Loucy (cell line): ENCODE results near the gene SLU7.

Experiments
- H2AFZ ChIP-seq: fragments of 200-600 bp; sonication (generic); 2 replicates; pipeline ENCODE4 v1.6.0; 2016; ENCODE audit warnings: antibody characterized with exemption, mild to moderate bottlenecking, low read length, moderate library complexity
- H3F3A ChIP-seq: fragments of 200-600 bp; 2 replicates; pipeline ENCODE4 v1.6.0; 2016; ENCODE audit warnings: antibody characterized with exemption, low read depth, mild to moderate bottlenecking
- H3K27me3 ChIP-seq: fragments of 200-600 bp; sonication (generic); 2 replicates; pipeline ENCODE4 v1.6.1; 2014; ENCODE audit warnings: low read length, mild to moderate bottlenecking; ENCODE audit not compliant: insufficient read depth, poor library complexity, severe bottlenecking
- H3K36me3 ChIP-seq: fragments of 200-600 bp; sonication (generic); 2 replicates; pipeline ENCODE4 v1.6.1; 2016; ENCODE audit warnings: low read length; ENCODE audit not compliant: insufficient read depth
- H3K4me1 ChIP-seq: fragments of 200-600 bp; sonication (generic); 2 replicates; pipeline ENCODE4 v1.5.1; 2014; ENCODE audit warnings: low read length, mild to moderate bottlenecking; ENCODE audit not compliant: insufficient read depth, poor library complexity, severe bottlenecking
- H3K4me2 ChIP-seq: fragments of 200-600 bp; sonication (generic); 2 replicates; pipeline ENCODE4 v1.6.0; 2014; ENCODE audit warnings: antibody characterized with exemption, low read length, low read depth, mild to moderate bottlenecking; ENCODE audit not compliant: poor library complexity, severe bottlenecking
- H3K4me3 ChIP-seq: fragments of 200-600 bp; sonication (generic); 2 replicates; pipeline ENCODE4 v1.5.1; 2014; ENCODE audit warnings: low read length, mild to moderate bottlenecking, mixed read lengths; ENCODE audit not compliant: poor library complexity, severe bottlenecking
- H3K79me2 ChIP-seq: fragments of 200-600 bp; sonication (generic); 2 replicates; pipeline ENCODE4 v1.6.1; 2014; ENCODE audit warnings: low read length; ENCODE audit not compliant: insufficient read depth
- H3K9ac ChIP-seq: fragments of 200-600 bp; sonication (generic); 2 replicates; pipeline ENCODE4 v1.6.0; 2014; ENCODE audit warnings: mild to moderate bottlenecking, low read depth, low read length, moderate library complexity; ENCODE audit not compliant: poor library complexity, severe bottlenecking
- H3K9me2 ChIP-seq: fragments of 200-600 bp; sonication (generic); replicated peaks from 2 replicates; pipeline ENCODE4 v1.6.1; 2016; ENCODE audit warnings: low read depth, low read length, mixed read lengths
- H3K9me3 ChIP-seq: fragments of 200-600 bp; sonication (generic); 2 replicates; pipeline ENCODE4 v1.6.1; 2014; ENCODE audit warnings: mild to moderate bottlenecking, antibody characterized with exemption, low read length, low read depth; ENCODE audit not compliant: insufficient read depth
- H4K20me1 ChIP-seq: fragments of 200-600 bp; sonication (generic); 2 replicates; pipeline ENCODE4 v1.6.0; 2014; ENCODE audit warnings: antibody characterized with exemption, low read length, mild to moderate bottlenecking; ENCODE audit not compliant: insufficient read depth, poor library complexity, severe bottlenecking
- EZH2phosphoT487 ChIP-seq: fragments of 200-600 bp; IDR thresholded peaks from 2 replicates; pipeline ENCODE4 v1.6.1; 2018; ENCODE audit warnings: antibody characterized with exemption, mild to moderate bottlenecking, moderate library complexity, borderline replicate concordance
- TF ChIP-seq, protein P1 (sequence below): fragments of 200-600 bp; sonication (generic); conservative IDR thresholded peaks from 2 replicates; pipeline ENCODE4 v1.5.1; 2014; ENCODE audit warnings: mild to moderate bottlenecking, antibody characterized with exemption, low read length

Gene SLU7

DNA sequence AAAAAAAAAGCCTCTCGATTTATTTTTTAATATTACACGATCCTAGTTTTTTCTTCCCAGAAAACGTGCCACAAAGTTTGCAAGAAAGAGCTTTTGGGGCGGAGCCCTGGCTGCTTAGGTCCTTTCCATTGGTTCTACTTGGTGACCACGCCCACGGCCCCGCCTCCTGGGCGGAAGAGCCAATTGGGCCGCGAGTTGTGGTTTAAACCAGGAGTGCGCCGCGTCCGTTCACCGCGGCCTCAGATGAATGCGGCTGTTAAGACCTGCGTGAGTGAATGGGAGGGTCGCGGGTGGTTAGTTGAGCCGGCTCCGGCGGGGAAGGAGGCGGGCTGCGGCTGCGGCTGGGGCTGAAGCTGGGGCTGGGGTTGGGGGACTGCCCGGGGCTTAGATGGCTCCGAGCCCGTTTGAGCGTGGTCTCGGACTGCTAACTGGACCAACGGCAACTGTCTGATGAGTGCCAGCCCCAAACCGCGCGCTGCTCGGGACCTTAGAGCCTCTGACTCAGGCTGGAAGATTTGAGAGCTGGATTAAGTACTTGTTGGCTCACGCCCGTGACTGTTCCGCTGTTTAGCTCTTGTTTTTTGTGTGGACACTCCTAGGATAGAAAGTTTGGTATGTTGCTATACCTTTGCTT, 2.9 kb upstream of the SLU7 start, which contains the start of gene PTTG1:
Gene PTTG1, plus strand, starts transcription at position 231 of the 634 bp plus-strand sequence. CDS start 458 bp downstream, outside the sequence.
- Histone ChIP-seq H3K9me2 (no peaks in the 10 kb centered on the region), H3K79me2 (peaks cover 69% of the 10 kb centered on the region), H3K9ac (peak within 1 kb of the TSS; percentile 97), H4K20me1 (peaks cover 24% of the 10 kb centered on the region), H3K4me2 (peak within 1 kb of the TSS; percentile 84), H2AFZ (peak within 1 kb of the TSS; percentile 49; the same call in 1 of the 2 replicates), H3F3A (peaks cover 10% of the 10 kb centered on the region; the same call in 1 of the 2 replicates), H3K4me1 (peaks cover 34% of the 10 kb centered on the region), H3K36me3 (no peaks in the 10 kb centered on the region), H3K4me3 (peak within 1 kb of the TSS; percentile 90), H3K27me3 (no peaks in the 10 kb centered on the region), H3K9me3 (no peaks in the 10 kb centered on the region)
- TF ChIP-seq, protein P1, sequence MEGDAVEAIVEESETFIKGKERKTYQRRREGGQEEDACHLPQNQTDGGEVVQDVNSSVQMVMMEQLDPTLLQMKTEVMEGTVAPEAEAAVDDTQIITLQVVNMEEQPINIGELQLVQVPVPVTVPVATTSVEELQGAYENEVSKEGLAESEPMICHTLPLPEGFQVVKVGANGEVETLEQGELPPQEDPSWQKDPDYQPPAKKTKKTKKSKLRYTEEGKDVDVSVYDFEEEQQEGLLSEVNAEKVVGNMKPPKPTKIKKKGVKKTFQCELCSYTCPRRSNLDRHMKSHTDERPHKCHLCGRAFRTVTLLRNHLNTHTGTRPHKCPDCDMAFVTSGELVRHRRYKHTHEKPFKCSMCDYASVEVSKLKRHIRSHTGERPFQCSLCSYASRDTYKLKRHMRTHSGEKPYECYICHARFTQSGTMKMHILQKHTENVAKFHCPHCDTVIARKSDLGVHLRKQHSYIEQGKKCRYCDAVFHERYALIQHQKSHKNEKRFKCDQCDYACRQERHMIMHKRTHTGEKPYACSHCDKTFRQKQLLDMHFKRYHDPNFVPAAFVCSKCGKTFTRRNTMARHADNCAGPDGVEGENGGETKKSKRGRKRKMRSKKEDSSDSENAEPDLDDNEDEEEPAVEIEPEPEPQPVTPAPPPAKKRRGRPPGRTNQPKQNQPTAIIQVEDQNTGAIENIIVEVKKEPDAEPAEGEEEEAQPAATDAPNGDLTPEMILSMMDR: no peak
- TF ChIP-seq EZH2phosphoT487: no peak

DNA sequence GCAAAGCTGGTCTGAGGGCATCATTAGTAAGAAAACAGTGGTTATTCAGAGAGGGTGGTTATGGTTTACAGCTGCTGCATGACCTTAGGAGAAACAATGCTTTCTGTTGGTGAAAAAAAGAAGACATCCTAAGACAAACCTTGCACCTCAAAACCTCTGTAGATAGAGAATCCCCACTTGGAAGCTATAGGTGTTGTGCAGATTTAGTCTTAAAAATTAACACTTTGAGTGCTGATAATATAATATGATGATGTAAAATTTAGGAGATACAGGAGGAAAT, 1.4 kb upstream of the SLU7 start:
- H4K20me1 ChIP-seq: peaks cover 19% of the 10 kb centered on the region
- peaks cover 4% of the 10 kb centered on the region; the same call in 1 of the 2 replicates for H3F3A ChIP-seq
- H3K79me2 ChIP-seq: peaks cover 58% of the 10 kb centered on the region
- no peaks in the 10 kb centered on the region for H3K36me3 ChIP-seq
- H2AFZ ChIP-seq: no peak overlapping the region
- peak overlapping the region; percentile 84 for H3K4me2 ChIP-seq
- H3K9ac ChIP-seq: peak overlapping the region; percentile 79
- TF ChIP-seq EZH2phosphoT487: no peak
- TF ChIP-seq, protein P1: no peak
- peaks cover 36% of the 10 kb centered on the region for H3K4me1 ChIP-seq
- no peaks in the 10 kb centered on the region for H3K27me3 ChIP-seq
- H3K9me3 ChIP-seq: no peaks in the 10 kb centered on the region
- no peaks in the 10 kb centered on the region for H3K9me2 ChIP-seq
- H3K4me3 ChIP-seq: peak overlapping the region; percentile 94

DNA sequence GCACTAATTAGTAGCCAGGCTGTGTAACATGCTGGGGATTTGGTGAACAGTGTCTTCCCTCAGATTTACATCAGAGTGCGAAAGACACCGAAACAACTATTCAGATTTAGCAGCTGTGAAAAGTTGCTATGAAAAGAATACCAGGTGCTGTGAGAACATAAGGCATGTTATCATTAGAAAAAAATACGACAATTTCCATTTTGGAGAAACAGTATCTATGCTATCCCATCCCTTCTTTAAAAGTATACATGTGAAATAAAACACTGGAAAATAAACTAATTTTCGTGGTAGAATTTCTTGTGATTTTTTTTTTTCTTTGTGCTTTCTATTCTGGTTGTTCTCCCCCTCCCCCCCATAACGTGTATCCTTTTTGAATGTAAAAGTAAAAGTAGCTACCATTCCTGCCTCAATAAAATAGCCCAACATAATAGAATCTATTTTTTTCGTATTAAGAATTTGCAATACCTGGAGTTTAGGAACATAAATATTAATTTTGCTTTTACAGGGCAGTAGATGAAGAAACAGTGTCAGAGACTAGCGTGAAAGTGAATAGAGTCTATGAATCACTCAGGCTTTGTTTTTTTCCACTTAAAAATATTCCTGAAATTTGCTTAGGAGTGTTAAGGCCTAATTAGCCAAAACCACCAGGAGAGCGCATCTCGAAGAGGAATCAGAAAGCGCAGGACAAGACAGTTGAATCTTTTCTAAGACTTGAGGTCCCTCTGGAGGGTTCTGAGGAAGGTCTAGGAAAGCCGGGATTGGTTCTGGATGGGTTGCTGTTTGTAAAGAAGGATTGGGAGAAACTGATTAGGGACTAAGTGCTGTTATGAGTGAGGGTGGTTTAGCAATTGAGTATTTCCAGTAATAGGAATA, 813 bp upstream of the SLU7 start:
- peak overlapping the region; percentile 30 for H2AFZ ChIP-seq
- TF ChIP-seq, protein P1: no peak
- no peak for TF ChIP-seq EZH2phosphoT487
- peaks cover 31% of the 10 kb centered on the region for H3K4me1 ChIP-seq
- no peaks in the 10 kb centered on the region for H3K9me3 ChIP-seq
- peaks cover 52% of the 10 kb centered on the region for H3K79me2 ChIP-seq
- peak overlapping the region; percentile 79 for H3K9ac ChIP-seq
- peak overlapping the region; percentile 94 for H3K4me3 ChIP-seq
- H3K9me2 ChIP-seq: no peaks in the 10 kb centered on the region
- no peaks in the 10 kb centered on the region for H3F3A ChIP-seq
- peak overlapping the region; percentile 84 for H3K4me2 ChIP-seq
- H3K27me3 ChIP-seq: no peaks in the 10 kb centered on the region
- no peaks in the 10 kb centered on the region for H3K36me3 ChIP-seq
- peaks cover 19% of the 10 kb centered on the region for H4K20me1 ChIP-seq
